Measurements from ENCODE around the gene CD4. TPM values are rescaled to one million over a fixed set of nuclear protein-coding genes. Genes with fewer than 3 reads are reported as not detected.

The CD4 gene
- total and polyA plus RNA-seq, 10 of the 15 experiments (the other 5 are each of a cell fraction or from before 2014, with no cell fraction given) = 0.24 to 1.6 (median 0.69) TPM

- TF ChIP-seq GATAD2B (conservative IDR thresholded peaks at IDR 0.05; ENCODE audit: low read depth) = peak; percentile 61
- TF ChIP-seq IRF3 (IDR thresholded peaks at IDR 0.05) = no peak
- TF ChIP-seq TBL1XR1 (IDR thresholded peaks at IDR 0.05; ENCODE audit: low read depth, low read length) = peak; percentile 29; the same call in 1 of the 2 replicates
- TF ChIP-seq SMC3 (IDR thresholded peaks at IDR 0.05; ENCODE audit: borderline replicate concordance, low read length) = no peak
- no peak for TF ChIP-seq IRF5 (IDR thresholded peaks at IDR 0.05; ENCODE audit: borderline replicate concordance)
- TF ChIP-seq BACH1 (IDR thresholded peaks at IDR 0.05; ENCODE audit: borderline replicate concordance) = peak; percentile 69
- TF ChIP-seq CREB1 (IDR thresholded peaks at IDR 0.05; ENCODE audit: low read depth) = peak; percentile 86
- peak; percentile 4 for TF ChIP-seq MAX (IDR thresholded peaks at IDR 0.05; ENCODE audit: low read depth, low read length)
- no peak for TF ChIP-seq MTA3 (IDR thresholded peaks at IDR 0.05; ENCODE audit: borderline replicate concordance, low read length)
- TF ChIP-seq LARP7 (IDR thresholded peaks at IDR 0.05) = peak; percentile 32
- peak; percentile 98 for TF ChIP-seq NBN (IDR thresholded peaks at IDR 0.05)
- no peak for TF ChIP-seq CEBPZ (IDR thresholded peaks at IDR 0.05; ENCODE audit: low read depth, low read length)
- TF ChIP-seq POLR2AphosphoS5 (IDR thresholded peaks at IDR 0.05; ENCODE audit: low read length) = peak; percentile 81
- TF ChIP-seq NFIC (IDR thresholded peaks at IDR 0.05; ENCODE audit: low read depth, low read length) = no peak
Observed at GRCh38 chr12:6752921-6753771, 36.2 kb upstream of the CD4 start, which contains the start of gene MLF2 (continued).

Measured in GM12878 (cell line).